ENCODE measurements around the gene VPS52. TPM values are rescaled to one million over a fixed set of nuclear protein-coding genes. Genes with fewer than 3 reads are reported as not detected.

The VPS52 gene
- total and polyA plus RNA-seq, 9 of the 15 experiments (the other 6 are each of a cell fraction or from before 2014, with no cell fraction given), result 24.4 to 103 (median 40.2) TPM

- TF ChIP-seq MYBL2 (IDR thresholded peaks at IDR 0.05; ENCODE audit: low read depth) (no peak; the same call in 1 of the 2 replicates), MYBL2 (CRISPR knock-in tag; IDR thresholded peaks at IDR 0.05; ENCODE audit: borderline replicate concordance) (no peak), ARID1B (IDR thresholded peaks at IDR 0.05) (peak; percentile 14; the same call in 1 of the 2 replicates), MEF2A (IDR thresholded peaks at IDR 0.05; ENCODE audit: control insufficient read depth, low read depth, low read length) (no peak), TBL1XR1 (IDR thresholded peaks at IDR 0.05; ENCODE audit: low read length in 2 of 2) (peak; percentile 69 to 74; a peak in 2 of 4 replicates), PPARD (CRISPR knock-in tag; IDR thresholded peaks at IDR 0.05) (no peak), MYNN (IDR thresholded peaks at IDR 0.05) (peak; percentile 32; the same call in 1 of the 2 replicates), MYNN (CRISPR knock-in tag; IDR thresholded peaks at IDR 0.05) (no peak), ZNF124 (CRISPR knock-in tag; IDR thresholded peaks at IDR 0.05) (no peak), TRIM28 (IDR thresholded peaks at IDR 0.05) (peak; percentile 36; the same call in 1 of the 2 replicates), ZNF76 (CRISPR knock-in tag; IDR thresholded peaks at IDR 0.05; ENCODE audit: borderline replicate concordance) (peak; percentile 55; the same call in 1 of the 2 replicates), CBX1 (IDR thresholded peaks at IDR 0.05; ENCODE audit: low read depth) (peak; percentile 86; the same call in 1 of the 2 replicates), RFX7 (CRISPR knock-in tag; IDR thresholded peaks at IDR 0.05) (no peak), POLR3G (IDR thresholded peaks at IDR 0.05; ENCODE audit: extremely low read depth, insufficient read length, insufficient replicate concordance) (no peak), MTF1 (CRISPR knock-in tag; IDR thresholded peaks at IDR 0.05; ENCODE audit: borderline replicate concordance) (no peak), XRCC4 (IDR thresholded peaks at IDR 0.05; ENCODE audit: extremely low read depth, insufficient read depth, insufficient read length) (no peak), MAZ (CRISPR knock-in tag; conservative IDR thresholded peaks at IDR 0.05 in 1 of 2, IDR thresholded peaks at IDR 0.05 in 1 of 2) (peak; percentile 61 to 71), HCFC1 (IDR thresholded peaks at IDR 0.05; ENCODE audit: low read depth, low read length) (peak; percentile 77), ZNF445 (CRISPR knock-in tag; IDR thresholded peaks at IDR 0.05; ENCODE audit: low read depth) (no peak), NELFE (IDR thresholded peaks at IDR 0.05; ENCODE audit: insufficient read depth, insufficient read length) (no peak), POLR2G (IDR thresholded peaks at IDR 0.05; ENCODE audit: low read depth, low read length) (peak; percentile 98), HMG20B (CRISPR knock-in tag; IDR thresholded peaks at IDR 0.05) (peak; percentile 24; the same call in 1 of the 2 replicates), ZFP1 (CRISPR knock-in tag; IDR thresholded peaks at IDR 0.05) (peak; percentile 54; the same call in 1 of the 2 replicates), PRDM10 (IDR thresholded peaks at IDR 0.05; ENCODE audit: partially characterized antibody) (peak; percentile 6)
Measured at GRCh38 chr6:33271468-33272274, at the start of gene VPS52, which contains the start of gene RPS18 (continued).
